Stomach (tissue), 4 donors: Measurements from ENCODE around the gene RPTOR.

Experiments used
- CTCF ChIP-seq, 7 experiments: fragments of 450-650 bp in 4 of 7; fragments of 200-600 bp in 3 of 7; sonication (generic) in 3 of 7; IDR thresholded peaks; one replicate each; pipeline ENCODE4 v1.5.1; 2016 to 2019; ENCODE audit warnings: antibody characterized with exemption in 7 of 7, control low read depth in 2 of 7, mild to moderate bottlenecking in 1 of 7
- EP300 ChIP-seq: sonication (generic); formaldehyde crosslinking; IDR thresholded peaks from one replicate; pipeline ENCODE4 v1.6.1; 2017; ENCODE audit warnings: antibody characterized with exemption
- POLR2A ChIP-seq, 4 donors: fragments of 450-650 bp; IDR thresholded peaks; one replicate each; pipeline ENCODE4 v1.6.1; 2016; ENCODE audit warnings: antibody characterized with exemption in 4 of 4, control low read depth in 2 of 4, mild to moderate bottlenecking in 1 of 4, moderate library complexity in 1 of 4
- POLR2AphosphoS5 ChIP-seq, 3 donors: sonication (generic); formaldehyde crosslinking; IDR thresholded peaks; one replicate each; pipeline ENCODE4 v1.6.1; 2016; ENCODE audit warnings: antibody characterized with exemption in 3 of 3

GRCh38 chr17:80813318-80813717 lies 268.7 kb downstream of the RPTOR start:
- TF ChIP-seq CTCF (IDR thresholded peaks at IDR 0.05), result no peak
- TF ChIP-seq POLR2AphosphoS5 (IDR thresholded peaks at IDR 0.05), result no peak
- TF ChIP-seq POLR2A (IDR thresholded peaks at IDR 0.05), result no peak
- no peak for TF ChIP-seq EP300
